Stimulated activated effector memory CD8-positive, alpha-beta T cell treated with anti-CD3 and anti-CD28 coated beads, Interleukin-12 subunit alpha, Interleukin-12 subunit beta, amount 100 ng/mL, for 72 hours (primary cell): ENCODE data around the gene IGF2.

Experiments
- ATAC-seq: fragments of 150-1000 bp; cut with Tn5 transposase; 2 replicates; pipeline ENCODE4 v1.10.0; 2021
- DNase-seq, 2 donors: peaks; one replicate each; pipeline ENCODE4 v3.0.0; 2021 to 2022; ENCODE audit warnings: low spot score in 2 of 2
- H3K27ac Mint-ChIP-seq: one replicate; pipeline ENCODE4 v1.8.0; 2022; ENCODE audit warnings: mild to moderate bottlenecking, mixed read lengths
- H3K36me3 Mint-ChIP-seq: one replicate; pipeline ENCODE4 v1.8.0; 2022; ENCODE audit warnings: mild to moderate bottlenecking, mixed read lengths
- H3K4me1 Mint-ChIP-seq: one replicate; pipeline ENCODE4 v1.8.0; 2022; ENCODE audit warnings: mixed read lengths
- H3K4me3 Mint-ChIP-seq: one replicate; pipeline ENCODE4 v1.8.0; 2022; ENCODE audit warnings: mild to moderate bottlenecking, mixed read lengths
- H3K9me3 Mint-ChIP-seq: one replicate; pipeline ENCODE4 v1.8.0; 2022; ENCODE audit warnings: mixed read lengths

The IGF2 gene

GRCh38 chr11:2092956-2093412 is 46.2 kb downstream of the IGF2 start:
- ATAC-seq (peak; percentile 52), DNase-seq (no peak)
- H3K4me3 Mint-ChIP-seq, result no peak overlapping the region
- peaks cover 32% of the 10 kb centered on the region for H3K4me1 Mint-ChIP-seq
- H3K36me3 Mint-ChIP-seq, result peaks cover 6% of the 10 kb centered on the region
- H3K27ac Mint-ChIP-seq, result no peak overlapping the region
- H3K9me3 Mint-ChIP-seq, result no peaks in the 10 kb centered on the region

GRCh38 chr11:2092464-2092910 is 46.7 kb downstream of the IGF2 start:
- peaks cover 32% of the 10 kb centered on the region for H3K4me1 Mint-ChIP-seq
- H3K27ac Mint-ChIP-seq, result no peak overlapping the region
- ATAC-seq (no peak), DNase-seq (no peak)
- H3K9me3 Mint-ChIP-seq, result no peaks in the 10 kb centered on the region
- H3K36me3 Mint-ChIP-seq, result peaks cover 6% of the 10 kb centered on the region
- H3K4me3 Mint-ChIP-seq, result no peak overlapping the region

- ATAC-seq (no peak), DNase-seq (no peak)
- H3K36me3 Mint-ChIP-seq, result peaks cover 6% of the 10 kb centered on the region
- no peak overlapping the region for H3K27ac Mint-ChIP-seq
- peaks cover 32% of the 10 kb centered on the region for H3K4me1 Mint-ChIP-seq
- no peak overlapping the region for H3K4me3 Mint-ChIP-seq
- no peaks in the 10 kb centered on the region for H3K9me3 Mint-ChIP-seq
These were observed 47.3 kb downstream of the IGF2 start for GRCh38 chr11:2091786-2092463.

- no peak overlapping the region for H3K4me3 Mint-ChIP-seq
- H3K9me3 Mint-ChIP-seq, result no peaks in the 10 kb centered on the region
- ATAC-seq (no peak), DNase-seq (no peak)
- H3K27ac Mint-ChIP-seq, result no peak overlapping the region
- H3K4me1 Mint-ChIP-seq, result peaks cover 32% of the 10 kb centered on the region
- peaks cover 6% of the 10 kb centered on the region for H3K36me3 Mint-ChIP-seq
These were observed 48.0 kb downstream of the IGF2 start for GRCh38 chr11:2091112-2091746.

- H3K36me3 Mint-ChIP-seq, result peaks cover 6% of the 10 kb centered on the region
- H3K27ac Mint-ChIP-seq, result no peak overlapping the region
- no peaks in the 10 kb centered on the region for H3K9me3 Mint-ChIP-seq
- DNase-seq, result no peak
- H3K4me3 Mint-ChIP-seq, result no peak overlapping the region
- ATAC-seq, result no peak
- peaks cover 32% of the 10 kb centered on the region for H3K4me1 Mint-ChIP-seq
These were observed 48.7 kb downstream of the IGF2 start for GRCh38 chr11:2090172-2091111.

- Mint-ChIP-seq H3K4me3 (no peak overlapping the region), H3K27ac (peak overlapping the region; percentile 39), H3K9me3 (no peaks in the 10 kb centered on the region), H3K36me3 (peaks cover 6% of the 10 kb centered on the region), H3K4me1 (peaks cover 37% of the 10 kb centered on the region)
- peak; percentile 23 to 61 for DNase-seq
- ATAC-seq, result peak; percentile 90
These were observed 49.5 kb downstream of the IGF2 start for GRCh38 chr11:2089536-2090165.

GRCh38 chr11:2088746-2089535 is 50.2 kb downstream of the IGF2 start:
- peak; percentile 55 for ATAC-seq
- Mint-ChIP-seq H3K4me1 (peaks cover 37% of the 10 kb centered on the region), H3K9me3 (peaks cover 4% of the 10 kb centered on the region), H3K27ac (no peak overlapping the region), H3K36me3 (peaks cover under 1% of the 10 kb centered on the region), H3K4me3 (no peak overlapping the region)
- DNase-seq, result no peak

GRCh38 chr11:2088284-2088683 is 50.9 kb downstream of the IGF2 start:
- DNase-seq, result no peak

GRCh38 chr11:2086239-2087040 is 52.7 kb downstream of the IGF2 start:
- Mint-ChIP-seq H3K4me1 (peaks cover 20% of the 10 kb centered on the region), H3K4me3 (no peak overlapping the region), H3K36me3 (no peaks in the 10 kb centered on the region), H3K27ac (no peak overlapping the region), H3K9me3 (peaks cover 6% of the 10 kb centered on the region)
- no peak for DNase-seq
- ATAC-seq, result no peak

More at GRCh38 chr11:2088284-2088683, 50.9 kb downstream of the IGF2 start:
- Mint-ChIP-seq H3K9me3 (peaks cover 6% of the 10 kb centered on the region), H3K4me3 (no peak overlapping the region), H3K4me1 (peaks cover 33% of the 10 kb centered on the region), H3K27ac (no peak overlapping the region), H3K36me3 (no peaks in the 10 kb centered on the region)
- ATAC-seq, result no peak

- Mint-ChIP-seq H3K4me3 (no peak overlapping the region), H3K36me3 (no peaks in the 10 kb centered on the region), H3K9me3 (peaks cover 6% of the 10 kb centered on the region), H3K4me1 (peaks cover 20% of the 10 kb centered on the region), H3K27ac (no peak overlapping the region)
- ATAC-seq, result no peak
- peak; percentile 1 to 41 for DNase-seq
These were observed 53.7 kb downstream of the IGF2 start for GRCh38 chr11:2085251-2086066.

GRCh38 chr11:2084721-2085120 is 54.5 kb downstream of the IGF2 start:
- DNase-seq (peak in 1 of 2 donors; percentile 26), ATAC-seq (no peak)
- Mint-ChIP-seq H3K4me3 (no peak overlapping the region), H3K4me1 (peaks cover 19% of the 10 kb centered on the region), H3K27ac (no peak overlapping the region), H3K36me3 (no peaks in the 10 kb centered on the region), H3K9me3 (peaks cover 6% of the 10 kb centered on the region)
